ENCODE results near the gene INTS7.
"Not testable (repeated sequence)": the region's sequence is repeated elsewhere in the genome, so short reads cannot be mapped to it uniquely, and the experiment has no call there.

The INTS7 gene

GRCh38 chr1:211924256-211924655 lies 111.1 kb downstream of the INTS7 start:
- no peak for TF ChIP-seq EZH2 (IDR thresholded peaks at IDR 0.05)
- TF ChIP-seq FOXP2 (optimal IDR thresholded peaks at IDR 0.05; ENCODE audit: control extremely low read depth, extremely low read length, insufficient read depth), result no peak
- TF ChIP-seq POLR2AphosphoS5 (IDR thresholded peaks at IDR 0.05; ENCODE audit: borderline replicate concordance, low read depth, low read length), result no peak
- Histone ChIP-seq H3K4me3 (no peak overlapping the region), H3K27ac (no peak overlapping the region), H3K9me3 (ENCODE audit: low read depth, low read length) (no peaks in the 10 kb centered on the region), H3K36me3 (ENCODE audit: insufficient read depth, low read length) (no peaks in the 10 kb centered on the region), H3K9ac (ENCODE audit: insufficient read length) (no peak overlapping the region)
- no peak for DNase-seq (ENCODE audit: low read depth, low spot score)

- no peaks in the 10 kb centered on the region for H3K9me3 ChIP-seq (ENCODE audit: low read depth, low read length)
- H3K9ac ChIP-seq (ENCODE audit: insufficient read length), result no peak overlapping the region
- no peak overlapping the region for H3K27ac ChIP-seq
- TF ChIP-seq EZH2 (IDR thresholded peaks at IDR 0.05) (no peak), POLR2AphosphoS5 (IDR thresholded peaks at IDR 0.05; ENCODE audit: borderline replicate concordance, low read depth, low read length) (no peak)
- H3K4me3 ChIP-seq, result no peak overlapping the region
- H3K36me3 ChIP-seq (ENCODE audit: insufficient read depth, low read length), result no peaks in the 10 kb centered on the region
- no peak for DNase-seq (ENCODE audit: low read depth, low spot score)
Observed at GRCh38 chr1:211923095-211923494, 112.3 kb downstream of the INTS7 start.

GRCh38 chr1:211921579-211922095 lies 113.7 kb downstream of the INTS7 start:
- H3K27ac ChIP-seq, result no peak overlapping the region
- DNase-seq (ENCODE audit: low read depth, low spot score), result no peak
- H3K4me3 ChIP-seq, result no peak overlapping the region
- no peaks in the 10 kb centered on the region for H3K36me3 ChIP-seq (ENCODE audit: insufficient read depth, low read length)
- no peak overlapping the region for H3K9ac ChIP-seq (ENCODE audit: insufficient read length)
- TF ChIP-seq POLR2AphosphoS5 (IDR thresholded peaks at IDR 0.05; ENCODE audit: borderline replicate concordance, low read depth, low read length), result no peak
- no peak for TF ChIP-seq FOXP2 (optimal IDR thresholded peaks at IDR 0.05; ENCODE audit: control extremely low read depth, extremely low read length, insufficient read depth)
- no peak for TF ChIP-seq EZH2 (IDR thresholded peaks at IDR 0.05)
- H3K9me3 ChIP-seq (ENCODE audit: low read depth, low read length), result no peaks in the 10 kb centered on the region

GRCh38 chr1:211920602-211921226 lies 114.6 kb downstream of the INTS7 start:
- no peak for DNase-seq (ENCODE audit: low read depth, low spot score)
- no peaks in the 10 kb centered on the region for H3K36me3 ChIP-seq (ENCODE audit: insufficient read depth, low read length)
- H3K9ac ChIP-seq (ENCODE audit: insufficient read length), result no peak overlapping the region
- H3K27ac ChIP-seq, result no peak overlapping the region
- TF ChIP-seq EZH2 (IDR thresholded peaks at IDR 0.05) (no peak), FOXP2 (optimal IDR thresholded peaks at IDR 0.05; ENCODE audit: control extremely low read depth, extremely low read length, insufficient read depth) (no peak), POLR2AphosphoS5 (IDR thresholded peaks at IDR 0.05; ENCODE audit: borderline replicate concordance, low read depth, low read length) (no peak)
- H3K9me3 ChIP-seq (ENCODE audit: low read depth, low read length), result no peaks in the 10 kb centered on the region
- H3K4me3 ChIP-seq, result no peak overlapping the region

GRCh38 chr1:211920141-211920572 lies 115.2 kb downstream of the INTS7 start:
- no peak overlapping the region for H3K9ac ChIP-seq (ENCODE audit: insufficient read length)
- no peak overlapping the region for H3K4me3 ChIP-seq
- DNase-seq (ENCODE audit: low read depth, low spot score), result no peak
- no peak for TF ChIP-seq FOXP2 (optimal IDR thresholded peaks at IDR 0.05; ENCODE audit: control extremely low read depth, extremely low read length, insufficient read depth)
- no peak for TF ChIP-seq POLR2AphosphoS5 (IDR thresholded peaks at IDR 0.05; ENCODE audit: borderline replicate concordance, low read depth, low read length)
- TF ChIP-seq EZH2 (IDR thresholded peaks at IDR 0.05), result no peak
- no peaks in the 10 kb centered on the region for H3K9me3 ChIP-seq (ENCODE audit: low read depth, low read length)
- H3K36me3 ChIP-seq (ENCODE audit: insufficient read depth, low read length), result no peaks in the 10 kb centered on the region
- no peak overlapping the region for H3K27ac ChIP-seq

GRCh38 chr1:211918843-211919414 lies 116.4 kb downstream of the INTS7 start:
- TF ChIP-seq EZH2 (IDR thresholded peaks at IDR 0.05), result no peak
- TF ChIP-seq POLR2AphosphoS5 (IDR thresholded peaks at IDR 0.05; ENCODE audit: borderline replicate concordance, low read depth, low read length), result no peak
- TF ChIP-seq FOXP2 (optimal IDR thresholded peaks at IDR 0.05; ENCODE audit: control extremely low read depth, extremely low read length, insufficient read depth), result no peak
- Histone ChIP-seq H3K36me3 (ENCODE audit: insufficient read depth, low read length) (no peaks in the 10 kb centered on the region), H3K4me3 (no peak overlapping the region), H3K9me3 (ENCODE audit: low read depth, low read length) (no peaks in the 10 kb centered on the region), H3K9ac (ENCODE audit: insufficient read length) (no peak overlapping the region), H3K27ac (no peak overlapping the region)
- DNase-seq (ENCODE audit: low read depth, low spot score), result no peak

GRCh38 chr1:211916458-211916857 lies 118.9 kb downstream of the INTS7 start:
- H3K27ac ChIP-seq; H3K36me3 ChIP-seq (ENCODE audit: insufficient read depth, low read length); H3K9me3 ChIP-seq (ENCODE audit: low read depth, low read length); H3K4me3 ChIP-seq; H3K9ac ChIP-seq (ENCODE audit: insufficient read length); DNase-seq (ENCODE audit: low read depth, low spot score): not testable (repeated sequence)

- TF ChIP-seq EZH2 (IDR thresholded peaks at IDR 0.05) (no peak), FOXP2 (optimal IDR thresholded peaks at IDR 0.05; ENCODE audit: control extremely low read depth, extremely low read length, insufficient read depth) (no peak)
Observed at GRCh38 chr1:211915924-211916323, 119.4 kb downstream of the INTS7 start.

More at GRCh38 chr1:211915924-211916323, 119.4 kb downstream of the INTS7 start:
- H3K9me3 ChIP-seq (ENCODE audit: low read depth, low read length), result no peaks in the 10 kb centered on the region
- no peaks in the 10 kb centered on the region for H3K36me3 ChIP-seq (ENCODE audit: insufficient read depth, low read length)
- no peak overlapping the region for H3K27ac ChIP-seq
- no peak for DNase-seq (ENCODE audit: low read depth, low spot score)
- H3K4me3 ChIP-seq, result no peak overlapping the region
- H3K9ac ChIP-seq (ENCODE audit: insufficient read length), result no peak overlapping the region
